Right kidney (tissue), 1 donor: ENCODE results near the gene PAK5.
"Not testable (repeated sequence)": the region's sequence is repeated elsewhere in the genome, so short reads cannot be mapped to it uniquely, and the experiment has no call there.

Experiments
- DNase-seq: peaks from one replicate; pipeline ENCODE4 v3.0.0-alpha.2; 2016

The PAK5 gene

GRCh38 chr20:9685011-9685410 is 153.9 kb downstream of the PAK5 start:
- no peak for DNase-seq

GRCh38 chr20:9677100-9677623 is 161.7 kb downstream of the PAK5 start:
- no peak for DNase-seq

GRCh38 chr20:9672981-9673380 is 165.9 kb downstream of the PAK5 start:
- no peak for DNase-seq

GRCh38 chr20:9672027-9672426 is 166.8 kb downstream of the PAK5 start:
- no peak for DNase-seq

- DNase-seq = no peak
These were observed 170.5 kb downstream of the PAK5 start for GRCh38 chr20:9668381-9668780.

GRCh38 chr20:9663423-9663822 is 175.5 kb downstream of the PAK5 start:
- DNase-seq = no peak

- peak; percentile 21 for DNase-seq
These were observed 178.5 kb downstream of the PAK5 start for GRCh38 chr20:9660236-9660868.

GRCh38 chr20:9647741-9648140 is 191.1 kb downstream of the PAK5 start:
- DNase-seq = no peak

GRCh38 chr20:9646375-9646774 is 192.5 kb downstream of the PAK5 start:
- DNase-seq = no peak

- no peak for DNase-seq
These were observed 196.0 kb downstream of the PAK5 start for GRCh38 chr20:9642882-9643281.

- not testable (repeated sequence) for DNase-seq
These were observed 197.3 kb downstream of the PAK5 start for GRCh38 chr20:9641499-9642000.

- no peak for DNase-seq
These were observed 201.0 kb downstream of the PAK5 start for GRCh38 chr20:9637889-9638288.

- DNase-seq = no peak
These were observed 203.1 kb downstream of the PAK5 start for GRCh38 chr20:9635750-9636149.

GRCh38 chr20:9634327-9634726 is 204.5 kb downstream of the PAK5 start:
- DNase-seq = no peak

GRCh38 chr20:9632991-9633390 is 205.9 kb downstream of the PAK5 start:
- no peak for DNase-seq

- DNase-seq = no peak
These were observed 206.6 kb downstream of the PAK5 start for GRCh38 chr20:9632265-9632664.

GRCh38 chr20:9630554-9630953 is 208.3 kb downstream of the PAK5 start:
- DNase-seq = no peak

GRCh38 chr20:9629831-9630230 is 209.0 kb downstream of the PAK5 start:
- no peak for DNase-seq

GRCh38 chr20:9628589-9628988 is 210.3 kb downstream of the PAK5 start:
- no peak for DNase-seq

GRCh38 chr20:9628141-9628540 is 210.7 kb downstream of the PAK5 start:
- no peak for DNase-seq

GRCh38 chr20:9627219-9627618 is 211.7 kb downstream of the PAK5 start:
- DNase-seq = no peak

- no peak for DNase-seq
These were observed 212.5 kb downstream of the PAK5 start for GRCh38 chr20:9626357-9626756.

- DNase-seq = no peak
These were observed 220.9 kb downstream of the PAK5 start for GRCh38 chr20:9617940-9618339.

GRCh38 chr20:9616833-9617461 is 221.9 kb downstream of the PAK5 start:
- peak; percentile 13 for DNase-seq
